HCT116 (cell line): ENCODE data around the gene SRPK2. TPM values are rescaled to one million over a fixed set of nuclear protein-coding genes. Genes with fewer than 3 reads are reported as not detected.

Source experiments
- ATAC-seq: fragments of 200-7000 bp; cut with Tn5 transposase; 2 replicates; pipeline ENCODE4 v1.9.1; 2020; ENCODE audit warnings: mild to moderate bottlenecking, moderate library complexity
- BruUV-seq: library from RNA; stranded (reverse); fragments of 400-500 nt; replicated peaks from 2 replicates; lab custom pipeline; 2021; lab: Mats Ljungman, UMichigan
- CTCF ChIA-PET: fragments of 300-600 bp; sonication (Branson Sonifier 250); formaldehyde crosslinking; loops from one replicate; lab custom pipeline; 2021; ENCODE audit warnings: antibody characterized with exemption; lab: Charles Lee
- POLR2A ChIA-PET: fragments of 300-600, 350-600 bp; sonication (Branson Sonifier 250); formaldehyde crosslinking; loops from one replicate; lab custom pipeline; 2021; ENCODE audit warnings: antibody characterized with exemption; lab: Charles Lee
- RAD21 ChIA-PET, 2 experiments: fragments of 300-600 bp; sonication (Branson Sonifier 250); formaldehyde crosslinking; loops; one replicate each; lab custom pipeline; 2023; ENCODE audit warnings: low total read pairs in 2 of 2; ENCODE audit not compliant: uncharacterized antibody in 2 of 2, unreplicated experiment in 2 of 2, low non-redundant PET in 1 of 2; lab: Charles Lee
- DNase-seq: peaks from one replicate; pipeline ENCODE4 v3.0.0-alpha.2; 2010; ENCODE audit warnings: low read depth, low spot score
- H2AFZ ChIP-seq: fragments of 200-600 bp; shearing (Covaris generic), sonication (generic); 2 replicates; pipeline ENCODE4 v1.6.1; 2017; ENCODE audit warnings: low read depth, mixed run types, mixed read lengths, antibody characterized with exemption, low read length; ENCODE audit not compliant: poor library complexity, severe bottlenecking
- H3K27ac ChIP-seq: 2 replicates; pipeline ENCODE4 v1.5.1; 2012; ENCODE audit warnings: low read depth, low read length
- H3K27me3 ChIP-seq: fragments of 200-600 bp; sonication (generic); 2 replicates; pipeline ENCODE4 v1.6.1; 2016; ENCODE audit warnings: mixed run types, low read length, mixed read lengths; ENCODE audit not compliant: insufficient read depth
- H3K36me3 ChIP-seq, 2 experiments: fragments of 200-500 bp in 1 of 2; fragments of 200-600 bp in 1 of 2; sonication (Bioruptor generic) in 1 of 2; sonication (generic) in 1 of 2; 2 replicates each; pipeline versions ENCODE4 v1.5.1 to v1.6.1; 2014 to 2016; ENCODE audit warnings: low read length in 2 of 2, inconsistent platforms in 1 of 2, mixed read lengths in 1 of 2, mixed run types in 1 of 2; ENCODE audit not compliant: insufficient read depth in 2 of 2, control insufficient read depth in 1 of 2
- H3K4me1 ChIP-seq, 2 experiments: fragments of 200-600 bp in 1 of 2; sonication (generic) in 1 of 2; 2 replicates each; pipeline versions ENCODE4 v1.5.1 to v1.6.1; 2012 to 2017; ENCODE audit warnings: low read length in 2 of 2, inconsistent platforms in 1 of 2, mild to moderate bottlenecking in 1 of 2, mixed read lengths in 1 of 2, mixed run types in 1 of 2, moderate library complexity in 1 of 2; ENCODE audit not compliant: insufficient read depth in 2 of 2, control insufficient read depth in 1 of 2
- H3K4me2 ChIP-seq: fragments of 200-600 bp; sonication (generic); 2 replicates; pipeline ENCODE4 v1.6.1; 2017; ENCODE audit warnings: mixed run types, low read length, mixed read lengths
- H3K4me3 ChIP-seq, 2 experiments: fragments of 200-600 bp in 1 of 2; sonication (generic) in 1 of 2; replicated peaks in 1 of 2; 2 replicates each; pipeline ENCODE4 v1.5.1; 2011 to 2016; ENCODE audit warnings: low read length in 2 of 2, control low read depth in 1 of 2, low read depth in 1 of 2, mild to moderate bottlenecking in 1 of 2, mixed read lengths in 1 of 2, mixed run types in 1 of 2
- H3K79me2 ChIP-seq: fragments of 200-600 bp; sonication (generic); 2 replicates; pipeline ENCODE4 v1.6.1; 2017; ENCODE audit warnings: mild to moderate bottlenecking, mixed run types, low read length, moderate library complexity, mixed read lengths; ENCODE audit not compliant: insufficient read depth
- H3K9ac ChIP-seq: fragments of 200-600 bp; sonication (generic); 2 replicates; pipeline ENCODE4 v1.6.1; 2016; ENCODE audit warnings: low read length, mixed read lengths
- H3K9me2 ChIP-seq: fragments of 200-600 bp; sonication (generic), shearing (Covaris generic); 2 replicates; pipeline ENCODE4 v1.6.1; 2017; ENCODE audit warnings: mixed run types, mild to moderate bottlenecking, moderate library complexity; ENCODE audit not compliant: insufficient read depth
- H3K9me3 ChIP-seq, 2 experiments: fragments of 200-500 bp in 1 of 2; fragments of 200-600 bp in 1 of 2; sonication (Bioruptor generic) in 1 of 2; sonication (generic) in 1 of 2; 2 replicates each; pipeline ENCODE4 v1.6.1; 2014 to 2017; ENCODE audit warnings: low read length in 2 of 2, mixed read lengths in 2 of 2, inconsistent platforms in 1 of 2, low read depth in 1 of 2, mild to moderate bottlenecking in 1 of 2, mixed run types in 1 of 2, moderate library complexity in 1 of 2; ENCODE audit not compliant: control insufficient read depth in 1 of 2, insufficient read depth in 1 of 2
- H4K20me1 ChIP-seq: fragments of 200-600 bp; sonication (generic), shearing (Covaris generic); 2 replicates; pipeline ENCODE4 v1.6.1; 2017; ENCODE audit warnings: mixed run types, mild to moderate bottlenecking, moderate library complexity; ENCODE audit not compliant: insufficient read depth
- ATF3 ChIP-seq: IDR thresholded peaks from 2 replicates; pipeline ENCODE4 v1.6.1; 2012
- CBX3 ChIP-seq: IDR thresholded peaks from 2 replicates; pipeline ENCODE4 v1.6.1; 2012; ENCODE audit warnings: low read depth
- CEBPB ChIP-seq: IDR thresholded peaks from 2 replicates; pipeline ENCODE4 v1.6.1; 2012; ENCODE audit warnings: low read depth
- CTCF ChIP-seq, 3 experiments: fragments of 200-600 bp in 1 of 3; sonication (generic) in 1 of 3; IDR thresholded peaks in 2 of 3; conservative IDR thresholded peaks in 1 of 3; 2 replicates each; pipeline ENCODE4 v1.5.1; 2012 to 2017; ENCODE audit warnings: low read depth in 2 of 3, low read length in 2 of 3, antibody characterized with exemption in 1 of 3, borderline replicate concordance in 1 of 3, control low read depth in 1 of 3, mild to moderate bottlenecking in 1 of 3, mixed read lengths in 1 of 3, mixed run types in 1 of 3, moderate library complexity in 1 of 3; ENCODE audit not compliant: insufficient read depth in 1 of 3
- EGR1 ChIP-seq: IDR thresholded peaks from 2 replicates; pipeline ENCODE4 v1.6.1; 2012; ENCODE audit warnings: low read depth
- ELF1 ChIP-seq: IDR thresholded peaks from 2 replicates; pipeline ENCODE4 v1.6.1; 2012; ENCODE audit warnings: low read depth, borderline replicate concordance
- FOSL1 ChIP-seq: IDR thresholded peaks from 2 replicates; pipeline ENCODE4 v1.6.1; 2012; ENCODE audit warnings: low read depth
- JUND ChIP-seq: IDR thresholded peaks from 2 replicates; pipeline ENCODE4 v1.6.1; 2012
- MAX ChIP-seq: IDR thresholded peaks from 2 replicates; pipeline ENCODE4 v1.6.1; 2012
- POLR2A ChIP-seq: IDR thresholded peaks from 2 replicates; pipeline ENCODE4 v1.7.0; 2011; ENCODE audit warnings: borderline replicate concordance; ENCODE audit not compliant: insufficient read depth, insufficient read length; ENCODE audit errors: extremely low read depth
- POLR2AphosphoS5 ChIP-seq: IDR thresholded peaks from 2 replicates; pipeline ENCODE4 v1.6.1; 2011; ENCODE audit warnings: mild to moderate bottlenecking, low read depth, low read length, moderate library complexity
- RAD21 ChIP-seq: IDR thresholded peaks from 2 replicates; pipeline ENCODE4 v1.6.1; 2012; ENCODE audit warnings: low read depth, mild to moderate bottlenecking
- SP1 ChIP-seq: IDR thresholded peaks from 2 replicates; pipeline ENCODE4 v1.6.1; 2012; ENCODE audit warnings: low read depth
- SRF ChIP-seq: IDR thresholded peaks from 2 replicates; pipeline ENCODE4 v1.6.1; 2012; ENCODE audit warnings: low read depth
- TCF7L2 ChIP-seq: IDR thresholded peaks from 2 replicates; pipeline ENCODE4 v1.7.0; 2011; ENCODE audit warnings: borderline replicate concordance, inconsistent platforms; ENCODE audit not compliant: insufficient read depth, insufficient read length; ENCODE audit errors: extremely low read depth
- YY1 ChIP-seq: IDR thresholded peaks from 2 replicates; pipeline ENCODE4 v1.6.1; 2011; ENCODE audit warnings: low read length, low read depth, moderate library complexity, mild to moderate bottlenecking; ENCODE audit not compliant: insufficient replicate concordance; ENCODE audit errors: extremely low read depth
- intact Hi-C: fragments of 100-400 bp; cut with micrococcal nuclease; formaldehyde crosslinking; loops from 2 replicates; pipeline ENCODE4 v1.10.0; 2022
- total RNA-seq: library from RNA; stranded (reverse); gene quantifications from one replicate; pipeline ENCODE4 v1.2.1, GENCODE V29; 2021; ENCODE audit not compliant: unreplicated experiment
- TF ChIP-seq, protein P1 (sequence below): IDR thresholded peaks from 2 replicates; pipeline ENCODE4 v1.6.1; 2011; ENCODE audit warnings: mild to moderate bottlenecking, low read length, moderate library complexity; ENCODE audit not compliant: insufficient replicate concordance; ENCODE audit errors: extremely low read depth
- TF ChIP-seq, protein P2 (sequence below): IDR thresholded peaks from 2 replicates; pipeline ENCODE4 v1.6.1; 2012; ENCODE audit warnings: low read depth

Gene SRPK2
- total RNA-seq, 1 experiment from 2014 or later = 37.4 TPM

DNA sequence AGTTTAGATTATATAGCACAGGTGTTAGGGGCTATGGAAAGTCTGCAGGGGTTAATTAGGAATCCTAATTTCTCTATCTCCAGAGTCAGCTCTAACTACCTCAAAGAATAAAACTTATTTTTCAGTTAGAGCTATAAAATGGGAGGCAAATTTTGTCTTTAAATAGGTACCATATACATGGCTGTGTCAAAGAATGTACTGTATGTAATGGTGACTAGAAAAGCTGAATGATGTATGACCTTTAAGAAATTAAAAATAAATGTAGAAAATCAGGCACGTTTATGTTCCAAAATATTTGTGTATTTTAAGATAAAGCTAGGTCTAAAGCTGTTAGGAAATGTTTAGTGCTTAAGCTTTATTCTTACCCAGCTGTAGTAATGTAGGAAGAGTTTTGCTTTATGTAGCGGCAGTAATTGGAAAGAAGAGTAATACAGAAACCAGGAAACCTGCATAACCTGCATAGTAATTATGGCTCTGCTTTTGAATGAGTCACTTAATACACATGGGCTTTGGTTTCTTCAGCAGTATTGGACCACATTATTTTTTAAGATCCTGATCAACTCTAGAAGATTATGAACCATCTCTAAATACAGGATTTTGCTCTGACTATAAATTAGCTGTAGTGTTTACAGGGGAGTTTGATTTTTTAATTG lies 289.7 kb downstream of the SRPK2 start:
- TF ChIP-seq FOSL1 (no peak), EGR1 (no peak), YY1 (no peak), POLR2A (no peak), ELF1 (no peak), POLR2AphosphoS5 (no peak), ATF3 (no peak), RAD21 (no peak), TCF7L2 (no peak), MAX (no peak), CTCF (IDR thresholded peaks at IDR 0.05 in 2 of 3, conservative IDR thresholded peaks at IDR 0.05 in 1 of 3; ENCODE audit: borderline replicate concordance in 1 of 3, insufficient read depth in 1 of 3, low read depth in 2 of 3, low read length in 2 of 3) (no peak), SRF (no peak), SP1 (no peak), CBX3 (no peak), JUND (no peak), CEBPB (no peak)
- TF ChIP-seq, protein P1, sequence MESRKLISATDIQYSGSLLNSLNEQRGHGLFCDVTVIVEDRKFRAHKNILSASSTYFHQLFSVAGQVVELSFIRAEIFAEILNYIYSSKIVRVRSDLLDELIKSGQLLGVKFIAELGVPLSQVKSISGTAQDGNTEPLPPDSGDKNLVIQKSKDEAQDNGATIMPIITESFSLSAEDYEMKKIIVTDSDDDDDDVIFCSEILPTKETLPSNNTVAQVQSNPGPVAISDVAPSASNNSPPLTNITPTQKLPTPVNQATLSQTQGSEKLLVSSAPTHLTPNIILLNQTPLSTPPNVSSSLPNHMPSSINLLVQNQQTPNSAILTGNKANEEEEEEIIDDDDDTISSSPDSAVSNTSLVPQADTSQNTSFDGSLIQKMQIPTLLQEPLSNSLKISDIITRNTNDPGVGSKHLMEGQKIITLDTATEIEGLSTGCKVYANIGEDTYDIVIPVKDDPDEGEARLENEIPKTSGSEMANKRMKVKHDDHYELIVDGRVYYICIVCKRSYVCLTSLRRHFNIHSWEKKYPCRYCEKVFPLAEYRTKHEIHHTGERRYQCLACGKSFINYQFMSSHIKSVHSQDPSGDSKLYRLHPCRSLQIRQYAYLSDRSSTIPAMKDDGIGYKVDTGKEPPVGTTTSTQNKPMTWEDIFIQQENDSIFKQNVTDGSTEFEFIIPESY = no peak
- TF ChIP-seq, protein P2, sequence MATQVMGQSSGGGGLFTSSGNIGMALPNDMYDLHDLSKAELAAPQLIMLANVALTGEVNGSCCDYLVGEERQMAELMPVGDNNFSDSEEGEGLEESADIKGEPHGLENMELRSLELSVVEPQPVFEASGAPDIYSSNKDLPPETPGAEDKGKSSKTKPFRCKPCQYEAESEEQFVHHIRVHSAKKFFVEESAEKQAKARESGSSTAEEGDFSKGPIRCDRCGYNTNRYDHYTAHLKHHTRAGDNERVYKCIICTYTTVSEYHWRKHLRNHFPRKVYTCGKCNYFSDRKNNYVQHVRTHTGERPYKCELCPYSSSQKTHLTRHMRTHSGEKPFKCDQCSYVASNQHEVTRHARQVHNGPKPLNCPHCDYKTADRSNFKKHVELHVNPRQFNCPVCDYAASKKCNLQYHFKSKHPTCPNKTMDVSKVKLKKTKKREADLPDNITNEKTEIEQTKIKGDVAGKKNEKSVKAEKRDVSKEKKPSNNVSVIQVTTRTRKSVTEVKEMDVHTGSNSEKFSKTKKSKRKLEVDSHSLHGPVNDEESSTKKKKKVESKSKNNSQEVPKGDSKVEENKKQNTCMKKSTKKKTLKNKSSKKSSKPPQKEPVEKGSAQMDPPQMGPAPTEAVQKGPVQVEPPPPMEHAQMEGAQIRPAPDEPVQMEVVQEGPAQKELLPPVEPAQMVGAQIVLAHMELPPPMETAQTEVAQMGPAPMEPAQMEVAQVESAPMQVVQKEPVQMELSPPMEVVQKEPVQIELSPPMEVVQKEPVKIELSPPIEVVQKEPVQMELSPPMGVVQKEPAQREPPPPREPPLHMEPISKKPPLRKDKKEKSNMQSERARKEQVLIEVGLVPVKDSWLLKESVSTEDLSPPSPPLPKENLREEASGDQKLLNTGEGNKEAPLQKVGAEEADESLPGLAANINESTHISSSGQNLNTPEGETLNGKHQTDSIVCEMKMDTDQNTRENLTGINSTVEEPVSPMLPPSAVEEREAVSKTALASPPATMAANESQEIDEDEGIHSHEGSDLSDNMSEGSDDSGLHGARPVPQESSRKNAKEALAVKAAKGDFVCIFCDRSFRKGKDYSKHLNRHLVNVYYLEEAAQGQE = no peak
- no peak overlapping the region for H2AFZ ChIP-seq
- peaks cover 3 to 8% of the 10 kb centered on the region in 2 experiments; a peak in 2 of 4 replicates for H3K36me3 ChIP-seq
- H3K9me3 ChIP-seq = no peaks in the 10 kb centered on the region
- H3K9ac ChIP-seq = no peak overlapping the region
- no TSS peak for BruUV-seq
- H4K20me1 ChIP-seq = no peaks in the 10 kb centered on the region
- no peak overlapping the region for H3K27ac ChIP-seq
- ChIA-PET RAD21 (no interaction called here), CTCF (no interaction called here), POLR2A (no interaction called here)
- DNase-seq (no peak), ATAC-seq (no peak)
- H3K27me3 ChIP-seq = no peaks in the 10 kb centered on the region
- H3K9me2 ChIP-seq = no peaks in the 10 kb centered on the region
- no peaks in the 10 kb centered on the region for H3K4me1 ChIP-seq
- H3K4me3 ChIP-seq = no peak overlapping the region
- no peaks in the 10 kb centered on the region for H3K79me2 ChIP-seq
- intact Hi-C loops = no loop called here
- H3K4me2 ChIP-seq = no peak overlapping the region
